Liver (tissue), 9 donors: Measurements from ENCODE around the gene GXYLT1. TPM values are rescaled to one million over a fixed set of nuclear protein-coding genes. Genes with fewer than 3 reads are reported as not detected.

ENCODE experiments used
- DNase-seq: peaks from one replicate; pipeline ENCODE4 v3.0.0-alpha.2; 2017; ENCODE audit warnings: low spot score
- H3K27ac ChIP-seq, 2 donors: one replicate each; pipeline ENCODE4 v1.7.0; 2013; ENCODE audit warnings: inconsistent platforms in 2 of 2, low read length in 2 of 2, control low read depth in 1 of 2, low read depth in 1 of 2, mild to moderate bottlenecking in 1 of 2
- H3K27me3 ChIP-seq, 4 donors: one replicate each; pipeline versions ENCODE4 v1.6.1 to v1.7.0; 2013; ENCODE audit warnings: low read length in 3 of 4, inconsistent platforms in 1 of 4, mild to moderate bottlenecking in 1 of 4, moderate library complexity in 1 of 4; ENCODE audit not compliant: control insufficient read depth in 4 of 4, insufficient read depth in 4 of 4
- H3K36me3 ChIP-seq, 4 donors: one replicate each; pipeline versions ENCODE4 v1.6.1 to v1.7.0; 2013; ENCODE audit warnings: low read length in 3 of 4, mild to moderate bottlenecking in 3 of 4, low read depth in 1 of 4, moderate library complexity in 1 of 4; ENCODE audit not compliant: control insufficient read depth in 4 of 4, insufficient read depth in 3 of 4
- H3K4me1 ChIP-seq, 4 donors: one replicate each; pipeline versions ENCODE4 v1.6.1 to v1.7.0; 2013; ENCODE audit warnings: low read length in 3 of 4, mild to moderate bottlenecking in 3 of 4, moderate library complexity in 1 of 4; ENCODE audit not compliant: control insufficient read depth in 4 of 4, insufficient read depth in 4 of 4
- H3K4me3 ChIP-seq, 3 donors: one replicate each; pipeline versions ENCODE4 v1.6.1 to v1.7.0; 2013; ENCODE audit warnings: low read length in 3 of 3, control low read depth in 1 of 3, low read depth in 1 of 3, mild to moderate bottlenecking in 1 of 3
- H3K9ac ChIP-seq, 2 donors: one replicate each; pipeline ENCODE4 v1.7.0; 2013; ENCODE audit warnings: low read length in 2 of 2, mild to moderate bottlenecking in 2 of 2, moderate library complexity in 2 of 2, control low read depth in 1 of 2, low read depth in 1 of 2
- H3K9me3 ChIP-seq, 4 donors: one replicate each; pipeline versions ENCODE4 v1.6.1 to v1.7.0; 2013; ENCODE audit warnings: low read length in 3 of 4; ENCODE audit not compliant: control insufficient read depth in 4 of 4
- EGR1 ChIP-seq, 2 donors: IDR thresholded peaks; 2 replicates each; pipeline ENCODE4 v1.6.1; 2016 to 2018; ENCODE audit warnings: antibody characterized with exemption in 2 of 2, low read depth in 2 of 2
- FOXA1 ChIP-seq: IDR thresholded peaks from 2 replicates; pipeline ENCODE4 v1.6.1; 2016; ENCODE audit warnings: antibody characterized with exemption
- FOXA2 ChIP-seq: IDR thresholded peaks from 2 replicates; pipeline ENCODE4 v1.6.1; 2016; ENCODE audit warnings: antibody characterized with exemption
- GABPA ChIP-seq, 2 donors: IDR thresholded peaks in 1 of 2; conservative IDR thresholded peaks in 1 of 2; 2 replicates each; pipeline ENCODE4 v1.6.1; 2016; ENCODE audit warnings: antibody characterized with exemption in 2 of 2, mild to moderate bottlenecking in 1 of 2, moderate library complexity in 1 of 2
- HNF4A ChIP-seq, 2 donors: conservative IDR thresholded peaks; 2 replicates each; pipeline ENCODE4 v1.6.1; 2016; ENCODE audit warnings: antibody characterized with exemption in 2 of 2, mild to moderate bottlenecking in 2 of 2
- HNF4G ChIP-seq: IDR thresholded peaks from 2 replicates; pipeline ENCODE4 v1.6.1; 2016; ENCODE audit warnings: antibody characterized with exemption
- JUND ChIP-seq, 2 donors: IDR thresholded peaks; 2 replicates each; pipeline ENCODE4 v1.6.1; 2016; ENCODE audit warnings: antibody characterized with exemption in 2 of 2
- NR2F2 ChIP-seq: IDR thresholded peaks from 2 replicates; pipeline ENCODE4 v1.6.1; 2016; ENCODE audit warnings: antibody characterized with exemption
- RAD21 ChIP-seq, 2 donors: IDR thresholded peaks; 2 replicates each; pipeline ENCODE4 v1.6.1; 2016; ENCODE audit warnings: antibody characterized with exemption in 2 of 2, mild to moderate bottlenecking in 2 of 2
- RXRA ChIP-seq, 2 donors: IDR thresholded peaks; 2 replicates each; pipeline ENCODE4 v1.6.1; 2017 to 2018; ENCODE audit warnings: antibody characterized with exemption in 2 of 2, mild to moderate bottlenecking in 1 of 2
- SP1 ChIP-seq: IDR thresholded peaks from 2 replicates; pipeline ENCODE4 v1.6.1; 2018; ENCODE audit warnings: antibody characterized with exemption, mild to moderate bottlenecking
- TAF1 ChIP-seq: conservative IDR thresholded peaks from 2 replicates; pipeline ENCODE4 v1.6.1; 2016; ENCODE audit warnings: antibody characterized with exemption, mild to moderate bottlenecking
- YY1 ChIP-seq: IDR thresholded peaks from 2 replicates; pipeline ENCODE4 v1.6.1; 2016; ENCODE audit warnings: antibody characterized with exemption, mild to moderate bottlenecking
- WGBS: extraction: QIAGEN DNeasy Blood & Tissue Kit; methylation state at CpG from one replicate; pipeline ENCODE4 v1.1.7; 2013; 5-methylcytosine and 5-hydroxymethylcytosine counted together
- polyA plus RNA-seq, 2 donors: library from polyadenylated mRNA; stranded (reverse) in 1 of 2; unstranded in 1 of 2; fragments of 200-250 nt in 1 of 2; fragments of >200 nt in 1 of 2; fragmentation: Nextera tagmentation in 1 of 2; extraction: Ambion mirVana in 1 of 2; gene quantifications; one replicate each; pipeline versions ENCODE4 v1.2.1 to v1.2.3, GENCODE V29; 2013 to 2015
- total RNA-seq, 2 donors: library from RNA; depleted of rRNA; stranded (reverse); fragments of >200 nt; gene quantifications; one replicate each; pipeline ENCODE4 v1.2.3, GENCODE V29; 2014
- TF ChIP-seq, protein P1 (sequence below): IDR thresholded peaks from 2 replicates; pipeline ENCODE4 v1.6.1; 2016; ENCODE audit warnings: antibody characterized with exemption
- TF ChIP-seq, protein P2 (sequence below): fragments of 150-350 bp; IDR thresholded peaks from 2 replicates; pipeline ENCODE4 v1.5.1; 2017; ENCODE audit warnings: improper control_type of control experiment, low read depth, low read length; ENCODE audit not compliant: missing input control
- TF ChIP-seq, protein P3 (sequence below): IDR thresholded peaks from 2 replicates; pipeline ENCODE4 v1.6.1; 2016; ENCODE audit warnings: antibody characterized with exemption
- TF ChIP-seq, protein P4 (sequence below): IDR thresholded peaks from 2 replicates; pipeline ENCODE4 v1.6.1; 2016; ENCODE audit warnings: antibody characterized with exemption
- TF ChIP-seq, protein P5 (sequence below): IDR thresholded peaks from 2 replicates; pipeline ENCODE4 v1.6.1; 2016; ENCODE audit warnings: antibody characterized with exemption, mild to moderate bottlenecking
- donor health status: healthy.
- donor health status: healthy.
- donor health status: healthy.
- donor health status: healthy.
- donor health status: healthy.

The GXYLT1 gene
- total and polyA plus RNA-seq, 4 donors = 2.8 to 13.7 (median 7.6) TPM

DNA sequence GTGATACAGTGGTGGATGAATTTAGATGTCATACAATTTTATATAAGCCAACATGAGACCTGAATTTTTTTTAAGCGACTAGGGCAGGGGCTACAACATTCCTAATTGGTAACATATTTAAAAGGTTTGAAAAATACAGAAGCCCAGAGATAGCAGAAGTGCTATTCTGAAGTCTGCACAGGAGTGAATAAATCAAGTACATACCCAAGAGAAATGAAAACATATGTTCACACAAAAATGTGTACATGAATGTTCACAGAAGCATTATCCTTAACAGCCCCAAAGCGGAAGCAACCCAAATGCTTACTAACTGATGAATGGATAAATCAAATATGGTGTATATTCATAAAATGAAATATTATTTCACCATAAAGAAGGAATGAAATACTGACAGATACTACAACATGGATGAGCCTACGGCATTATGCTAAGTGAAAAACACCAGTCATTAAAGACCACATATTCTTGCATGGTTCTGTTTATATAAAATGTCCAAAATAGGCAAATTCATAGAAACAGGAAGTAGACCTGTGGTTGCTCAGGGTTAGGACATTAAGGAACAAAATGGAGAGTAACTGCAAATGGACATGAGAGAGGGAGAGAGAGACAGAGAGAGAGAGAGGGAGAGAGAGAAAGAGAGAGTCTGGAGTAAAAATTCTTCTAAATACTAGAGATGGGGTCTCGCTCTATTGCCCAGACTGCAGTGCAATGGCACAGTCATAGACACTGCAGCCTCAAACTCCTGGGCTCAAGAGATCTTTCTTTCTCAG is 28.0 kb upstream of the GXYLT1 start:
- H3K4me3 ChIP-seq = no peak overlapping the region
- 97% methylated on average over 4 of the region's 4 CpGs for WGBS
- H3K4me1 ChIP-seq = peaks cover 0 to 5% (median 2%) of the 10 kb centered on the region in 4 donors
- H3K9ac ChIP-seq = no peak overlapping the region
- DNase-seq = no peak
- H3K27me3 ChIP-seq = no peaks in the 10 kb centered on the region
- no peak overlapping the region for H3K27ac ChIP-seq
- TF ChIP-seq, protein P1, sequence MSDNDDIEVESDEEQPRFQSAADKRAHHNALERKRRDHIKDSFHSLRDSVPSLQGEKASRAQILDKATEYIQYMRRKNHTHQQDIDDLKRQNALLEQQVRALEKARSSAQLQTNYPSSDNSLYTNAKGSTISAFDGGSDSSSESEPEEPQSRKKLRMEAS = no peak
- no peak for TF ChIP-seq RAD21 (IDR thresholded peaks at IDR 0.05)
- TF ChIP-seq, protein P2, sequence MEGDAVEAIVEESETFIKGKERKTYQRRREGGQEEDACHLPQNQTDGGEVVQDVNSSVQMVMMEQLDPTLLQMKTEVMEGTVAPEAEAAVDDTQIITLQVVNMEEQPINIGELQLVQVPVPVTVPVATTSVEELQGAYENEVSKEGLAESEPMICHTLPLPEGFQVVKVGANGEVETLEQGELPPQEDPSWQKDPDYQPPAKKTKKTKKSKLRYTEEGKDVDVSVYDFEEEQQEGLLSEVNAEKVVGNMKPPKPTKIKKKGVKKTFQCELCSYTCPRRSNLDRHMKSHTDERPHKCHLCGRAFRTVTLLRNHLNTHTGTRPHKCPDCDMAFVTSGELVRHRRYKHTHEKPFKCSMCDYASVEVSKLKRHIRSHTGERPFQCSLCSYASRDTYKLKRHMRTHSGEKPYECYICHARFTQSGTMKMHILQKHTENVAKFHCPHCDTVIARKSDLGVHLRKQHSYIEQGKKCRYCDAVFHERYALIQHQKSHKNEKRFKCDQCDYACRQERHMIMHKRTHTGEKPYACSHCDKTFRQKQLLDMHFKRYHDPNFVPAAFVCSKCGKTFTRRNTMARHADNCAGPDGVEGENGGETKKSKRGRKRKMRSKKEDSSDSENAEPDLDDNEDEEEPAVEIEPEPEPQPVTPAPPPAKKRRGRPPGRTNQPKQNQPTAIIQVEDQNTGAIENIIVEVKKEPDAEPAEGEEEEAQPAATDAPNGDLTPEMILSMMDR = no peak
- TF ChIP-seq FOXA2 = no peak
- no peak for TF ChIP-seq EGR1 (IDR thresholded peaks at IDR 0.05; ENCODE audit: low read depth in 2 of 2)
- no peak for TF ChIP-seq FOXA1
- no peak for TF ChIP-seq GABPA (IDR thresholded peaks at IDR 0.05 in 1 of 2, conservative IDR thresholded peaks at IDR 0.05 in 1 of 2)
- no peak for TF ChIP-seq JUND (IDR thresholded peaks at IDR 0.05)
- TF ChIP-seq TAF1 = no peak
- no peak for TF ChIP-seq RXRA (IDR thresholded peaks at IDR 0.05)
- TF ChIP-seq, protein P3, sequence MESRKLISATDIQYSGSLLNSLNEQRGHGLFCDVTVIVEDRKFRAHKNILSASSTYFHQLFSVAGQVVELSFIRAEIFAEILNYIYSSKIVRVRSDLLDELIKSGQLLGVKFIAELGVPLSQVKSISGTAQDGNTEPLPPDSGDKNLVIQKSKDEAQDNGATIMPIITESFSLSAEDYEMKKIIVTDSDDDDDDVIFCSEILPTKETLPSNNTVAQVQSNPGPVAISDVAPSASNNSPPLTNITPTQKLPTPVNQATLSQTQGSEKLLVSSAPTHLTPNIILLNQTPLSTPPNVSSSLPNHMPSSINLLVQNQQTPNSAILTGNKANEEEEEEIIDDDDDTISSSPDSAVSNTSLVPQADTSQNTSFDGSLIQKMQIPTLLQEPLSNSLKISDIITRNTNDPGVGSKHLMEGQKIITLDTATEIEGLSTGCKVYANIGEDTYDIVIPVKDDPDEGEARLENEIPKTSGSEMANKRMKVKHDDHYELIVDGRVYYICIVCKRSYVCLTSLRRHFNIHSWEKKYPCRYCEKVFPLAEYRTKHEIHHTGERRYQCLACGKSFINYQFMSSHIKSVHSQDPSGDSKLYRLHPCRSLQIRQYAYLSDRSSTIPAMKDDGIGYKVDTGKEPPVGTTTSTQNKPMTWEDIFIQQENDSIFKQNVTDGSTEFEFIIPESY = no peak
- TF ChIP-seq HNF4G = no peak
- no peak for TF ChIP-seq HNF4A (conservative IDR thresholded peaks at IDR 0.05)
- TF ChIP-seq, protein P4, sequence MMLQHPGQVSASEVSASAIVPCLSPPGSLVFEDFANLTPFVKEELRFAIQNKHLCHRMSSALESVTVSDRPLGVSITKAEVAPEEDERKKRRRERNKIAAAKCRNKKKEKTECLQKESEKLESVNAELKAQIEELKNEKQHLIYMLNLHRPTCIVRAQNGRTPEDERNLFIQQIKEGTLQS = no peak
- TF ChIP-seq NR2F2 = no peak
- no peak for TF ChIP-seq YY1
- peaks cover 0 to 2% (median 0%) of the 10 kb centered on the region in 4 donors for H3K36me3 ChIP-seq
- H3K9me3 ChIP-seq = no peaks in the 10 kb centered on the region

DNA sequence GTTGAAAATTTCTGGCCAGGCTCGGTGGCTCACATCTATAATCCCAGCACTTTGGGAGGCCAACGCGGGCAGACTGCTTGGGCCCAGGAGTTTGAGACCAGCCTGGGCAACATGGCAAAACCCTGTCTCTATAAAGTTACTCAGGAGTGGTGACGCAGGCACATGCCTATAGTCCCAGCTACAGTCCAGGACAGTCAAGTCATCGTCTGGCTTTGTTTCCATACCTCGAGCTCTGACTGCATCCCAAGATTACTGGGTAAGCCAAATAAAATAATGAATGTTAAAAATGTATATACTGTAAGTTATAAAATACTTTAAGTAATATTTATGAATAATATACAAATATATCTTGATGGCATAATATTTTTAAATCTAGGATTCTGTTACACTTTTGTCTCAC is 23.0 kb upstream of the GXYLT1 start:
- Histone ChIP-seq H3K9me3 (no peaks in the 10 kb centered on the region), H3K27me3 (no peaks in the 10 kb centered on the region), H3K36me3 (peaks cover 0 to 2% (median 0%) of the 10 kb centered on the region in 4 donors), H3K4me1 (peaks cover 0 to 9% (median 3%) of the 10 kb centered on the region in 4 donors), H3K27ac (no peak overlapping the region), H3K4me3 (no peak overlapping the region), H3K9ac (no peak overlapping the region)
- 98% methylated on average over 6 of the region's 6 CpGs for WGBS
- DNase-seq = no peak
- no peak for TF ChIP-seq FOXA2
- no peak for TF ChIP-seq HNF4A (conservative IDR thresholded peaks at IDR 0.05)
- no peak for TF ChIP-seq TAF1
- TF ChIP-seq, protein P5, sequence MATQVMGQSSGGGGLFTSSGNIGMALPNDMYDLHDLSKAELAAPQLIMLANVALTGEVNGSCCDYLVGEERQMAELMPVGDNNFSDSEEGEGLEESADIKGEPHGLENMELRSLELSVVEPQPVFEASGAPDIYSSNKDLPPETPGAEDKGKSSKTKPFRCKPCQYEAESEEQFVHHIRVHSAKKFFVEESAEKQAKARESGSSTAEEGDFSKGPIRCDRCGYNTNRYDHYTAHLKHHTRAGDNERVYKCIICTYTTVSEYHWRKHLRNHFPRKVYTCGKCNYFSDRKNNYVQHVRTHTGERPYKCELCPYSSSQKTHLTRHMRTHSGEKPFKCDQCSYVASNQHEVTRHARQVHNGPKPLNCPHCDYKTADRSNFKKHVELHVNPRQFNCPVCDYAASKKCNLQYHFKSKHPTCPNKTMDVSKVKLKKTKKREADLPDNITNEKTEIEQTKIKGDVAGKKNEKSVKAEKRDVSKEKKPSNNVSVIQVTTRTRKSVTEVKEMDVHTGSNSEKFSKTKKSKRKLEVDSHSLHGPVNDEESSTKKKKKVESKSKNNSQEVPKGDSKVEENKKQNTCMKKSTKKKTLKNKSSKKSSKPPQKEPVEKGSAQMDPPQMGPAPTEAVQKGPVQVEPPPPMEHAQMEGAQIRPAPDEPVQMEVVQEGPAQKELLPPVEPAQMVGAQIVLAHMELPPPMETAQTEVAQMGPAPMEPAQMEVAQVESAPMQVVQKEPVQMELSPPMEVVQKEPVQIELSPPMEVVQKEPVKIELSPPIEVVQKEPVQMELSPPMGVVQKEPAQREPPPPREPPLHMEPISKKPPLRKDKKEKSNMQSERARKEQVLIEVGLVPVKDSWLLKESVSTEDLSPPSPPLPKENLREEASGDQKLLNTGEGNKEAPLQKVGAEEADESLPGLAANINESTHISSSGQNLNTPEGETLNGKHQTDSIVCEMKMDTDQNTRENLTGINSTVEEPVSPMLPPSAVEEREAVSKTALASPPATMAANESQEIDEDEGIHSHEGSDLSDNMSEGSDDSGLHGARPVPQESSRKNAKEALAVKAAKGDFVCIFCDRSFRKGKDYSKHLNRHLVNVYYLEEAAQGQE = no peak
- no peak for TF ChIP-seq SP1
- TF ChIP-seq NR2F2 = no peak
- TF ChIP-seq, protein P1 = no peak
- TF ChIP-seq, protein P4 = no peak
- no peak for TF ChIP-seq RXRA (IDR thresholded peaks at IDR 0.05)
- TF ChIP-seq GABPA (IDR thresholded peaks at IDR 0.05 in 1 of 2, conservative IDR thresholded peaks at IDR 0.05 in 1 of 2) = no peak
- TF ChIP-seq, protein P2 = no peak
- TF ChIP-seq FOXA1 = no peak
- TF ChIP-seq RAD21 (IDR thresholded peaks at IDR 0.05) = no peak
